HepG2 (cell line): ENCODE measurements around the gene SH3D19. TPM values are rescaled to one million over a fixed set of nuclear protein-coding genes. Genes with fewer than 3 reads are reported as not detected.

Experiments
- BRF2 ChIP-seq: sonication (generic); formaldehyde crosslinking; IDR thresholded peaks from 2 replicates; pipeline ENCODE4 v1.8.1; 2022; ENCODE audit warnings: mild to moderate bottlenecking, missing genetic modification reagents
- DMTF1 ChIP-seq: sonication (generic); formaldehyde crosslinking; IDR thresholded peaks from 2 replicates; pipeline ENCODE4 v1.4.0; 2020; ENCODE audit warnings: mild to moderate bottlenecking, missing genetic modification reagents
- NR2F6 ChIP-seq, 2 experiments: IDR thresholded peaks; 2 replicates each; pipeline ENCODE4 v1.6.1; 2016; ENCODE audit warnings: antibody characterized with exemption in 1 of 2, mild to moderate bottlenecking in 1 of 2
- POGK ChIP-seq: sonication (generic); formaldehyde crosslinking; conservative IDR thresholded peaks from 2 replicates; pipeline ENCODE4 v1.8.0; 2022; ENCODE audit warnings: mild to moderate bottlenecking, moderate library complexity, missing genetic modification reagents
- POGZ ChIP-seq: sonication (generic); formaldehyde crosslinking; IDR thresholded peaks from 2 replicates; pipeline ENCODE4 v1.4.0; 2020; ENCODE audit warnings: mild to moderate bottlenecking, missing genetic modification reagents
- SMAD3 ChIP-seq: sonication (generic); formaldehyde crosslinking; IDR thresholded peaks from 2 replicates; pipeline ENCODE4 v1.4.0; 2020; ENCODE audit warnings: missing genetic modification reagents
- SRSF1 ChIP-seq: fragments of 200-400 bp; formaldehyde crosslinking; optimal IDR thresholded peaks from 2 replicates; pipeline ENCODE3; 2017; ENCODE audit warnings: mild to moderate bottlenecking, low read depth, low read length, moderate library complexity
- SSRP1 ChIP-seq: IDR thresholded peaks from 2 replicates; pipeline ENCODE4 v1.6.1; 2016; ENCODE audit warnings: control low read depth
- TBP ChIP-seq: sonication (generic); formaldehyde crosslinking; IDR thresholded peaks from 2 replicates; pipeline ENCODE4 v1.5.0; 2020; ENCODE audit warnings: missing genetic modification reagents
- YY1 ChIP-seq: IDR thresholded peaks from 2 replicates; pipeline ENCODE4 v1.6.1; 2011; ENCODE audit warnings: low read length, low read depth, moderate library complexity, mild to moderate bottlenecking; ENCODE audit not compliant: insufficient read depth, insufficient replicate concordance
- ZBED4 ChIP-seq: sonication (generic); formaldehyde crosslinking; IDR thresholded peaks from 2 replicates; pipeline ENCODE4 v1.4.0; 2020; ENCODE audit warnings: missing genetic modification reagents, borderline replicate concordance
- ZGPAT ChIP-seq: IDR thresholded peaks from 2 replicates; pipeline ENCODE4 v1.6.1; 2016; ENCODE audit warnings: mild to moderate bottlenecking
- ZNF3 ChIP-seq: IDR thresholded peaks from 2 replicates; pipeline ENCODE4 v1.7.0; 2017; ENCODE audit warnings: inconsistent platforms
- ZNF512B ChIP-seq: sonication (generic); formaldehyde crosslinking; IDR thresholded peaks from 2 replicates; pipeline ENCODE4 v1.5.1; 2020; ENCODE audit warnings: missing genetic modification reagents, mild to moderate bottlenecking, borderline replicate concordance
- ZNF724P ChIP-seq: sonication (generic); formaldehyde crosslinking; IDR thresholded peaks from 2 replicates; pipeline ENCODE4 v1.8.0; 2022; ENCODE audit warnings: missing genetic modification reagents, borderline replicate concordance
- polyA plus RNA-seq, 8 experiments: library from polyadenylated mRNA; depleted of rRNA in 3 of 8; stranded (reverse) in 7 of 8; unstranded in 1 of 8; fragments of >200 nt; fragmentation: Illumina TruSeq in 4 of 8; extraction: Trizol in 4 of 8; gene quantifications; 2 replicates each; pipeline versions ENCODE4 v1.2.1 to v1.2.3, GENCODE V29; 2011 to 2016; ENCODE audit warnings: low read depth in 4 of 8, missing spikeins in 1 of 8, mixed read lengths in 1 of 8; ENCODE audit not compliant: insufficient read depth in 1 of 8
- total RNA-seq, 5 experiments: library from RNA; depleted of rRNA; stranded (reverse); fragments of >200 nt; fragmentation: Illumina TruSeq; extraction: Trizol; gene quantifications; 2 replicates each; pipeline ENCODE4 v1.2.3, GENCODE V29; 2016; ENCODE audit warnings: low read depth in 1 of 5

The SH3D19 gene
- total and polyA plus RNA-seq, 2 of the 13 experiments (the other 11 are each of a cell fraction or from before 2014, with no cell fraction given): 31.2 to 38.0 TPM

- TF ChIP-seq SRSF1: no peak
- TF ChIP-seq POGK (CRISPR knock-in tag): no peak
- no peak for TF ChIP-seq BRF2
- no peak for TF ChIP-seq ZBED4 (CRISPR knock-in tag)
- TF ChIP-seq NR2F6 (IDR thresholded peaks at IDR 0.05): no peak
- peak; percentile 36; the same call in 1 of the 2 replicates for TF ChIP-seq NR2F6 (CRISPR knock-in tag; IDR thresholded peaks at IDR 0.05)
- TF ChIP-seq ZNF3: no peak
- TF ChIP-seq SMAD3 (CRISPR knock-in tag): no peak
- TF ChIP-seq YY1: no peak
- no peak for TF ChIP-seq ZNF724P
- no peak for TF ChIP-seq DMTF1 (CRISPR knock-in tag)
- no peak for TF ChIP-seq ZGPAT
- peak; percentile 81 for TF ChIP-seq POGZ (CRISPR knock-in tag)
- no peak for TF ChIP-seq TBP (CRISPR knock-in tag)
- TF ChIP-seq ZNF512B: no peak
- no peak for TF ChIP-seq SSRP1 (CRISPR knock-in tag)
These were observed 76.9 kb downstream of the SH3D19 start (continued) for GRCh38 chr4:151248519-151248918.
